Heart left ventricle (tissue), 13 donors: ENCODE results near the gene FANCM.

Experiments used
- POLR2A ChIP-seq, 2 donors: fragments of 450-650 bp; IDR thresholded peaks; one replicate each; pipeline ENCODE4 v1.6.1; 2017; ENCODE audit warnings: antibody characterized with exemption in 2 of 2, mild to moderate bottlenecking in 2 of 2, moderate library complexity in 2 of 2
- TF ChIP-seq, protein P1 (sequence below), 12 donors: fragments of 200-600 bp; sonication (generic) in 4 of 12; IDR thresholded peaks; one replicate each; pipeline versions ENCODE4 v1.5.0 to v1.8.0; 2018 to 2022; ENCODE audit warnings: antibody characterized with exemption in 12 of 12, mild to moderate bottlenecking in 5 of 12
- donor health status: ischemic (EF 13 %, LVEDD 7.1; RV severe dilation, severe dysfunction).
- donor health status: DM: no; HTN: yes; CAD: no.
- donor health status: DM: no; HTN: no; CAD: no.
- donor health status: ischemic (EF 25% LVEDD 6.9; RV normal size, moderate dysfunction).
- donor health status: ischemic (EF 25% LVEDD 5.7; RV mildly dilated, moderate dysfunction).
- donor health status: ischemic (EF 35%, LVEDD 5.7; RV mildly dilated, moderate dysfunction).
- donor health status: nonischemic (EF 11% LVEDD 7.7; RV severe dilation, severe dysfunction).
- donor health status: DM: yes; HTN: yes; CAD: no.
- donor health status: PGD.
- donor health status: ischemic (EF 29% LVEDD 5.4; RV normal size, mild dysfunction).
- donor health status: nonischemic (EF 23%, LVEDD 6.1; RV moderate dilation, normal function).

DNA sequence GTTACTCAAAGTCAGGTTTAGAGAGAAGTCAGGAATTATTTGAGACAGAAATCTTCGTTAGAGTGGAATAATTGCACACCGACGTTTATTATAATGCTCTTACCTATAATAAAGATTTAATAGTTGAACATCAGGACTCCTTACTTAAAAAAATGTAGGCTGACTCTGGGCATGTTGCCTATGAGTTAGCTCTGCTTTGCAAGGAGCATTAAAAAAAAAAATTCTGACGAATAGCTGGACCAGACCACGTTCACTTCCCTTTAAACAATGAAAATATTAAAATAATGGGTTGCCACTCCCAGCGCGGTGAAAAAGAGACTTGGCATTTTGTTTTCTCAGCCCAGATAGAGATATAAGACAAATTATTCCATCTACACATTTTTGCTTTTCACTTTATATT is 574 bp upstream of the FANCM start:
- TF ChIP-seq, protein P1, sequence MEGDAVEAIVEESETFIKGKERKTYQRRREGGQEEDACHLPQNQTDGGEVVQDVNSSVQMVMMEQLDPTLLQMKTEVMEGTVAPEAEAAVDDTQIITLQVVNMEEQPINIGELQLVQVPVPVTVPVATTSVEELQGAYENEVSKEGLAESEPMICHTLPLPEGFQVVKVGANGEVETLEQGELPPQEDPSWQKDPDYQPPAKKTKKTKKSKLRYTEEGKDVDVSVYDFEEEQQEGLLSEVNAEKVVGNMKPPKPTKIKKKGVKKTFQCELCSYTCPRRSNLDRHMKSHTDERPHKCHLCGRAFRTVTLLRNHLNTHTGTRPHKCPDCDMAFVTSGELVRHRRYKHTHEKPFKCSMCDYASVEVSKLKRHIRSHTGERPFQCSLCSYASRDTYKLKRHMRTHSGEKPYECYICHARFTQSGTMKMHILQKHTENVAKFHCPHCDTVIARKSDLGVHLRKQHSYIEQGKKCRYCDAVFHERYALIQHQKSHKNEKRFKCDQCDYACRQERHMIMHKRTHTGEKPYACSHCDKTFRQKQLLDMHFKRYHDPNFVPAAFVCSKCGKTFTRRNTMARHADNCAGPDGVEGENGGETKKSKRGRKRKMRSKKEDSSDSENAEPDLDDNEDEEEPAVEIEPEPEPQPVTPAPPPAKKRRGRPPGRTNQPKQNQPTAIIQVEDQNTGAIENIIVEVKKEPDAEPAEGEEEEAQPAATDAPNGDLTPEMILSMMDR (IDR thresholded peaks at IDR 0.05) = no peak
- TF ChIP-seq POLR2A (IDR thresholded peaks at IDR 0.05) = no peak
